HepG2 (cell line): ENCODE data around the gene SNUPN. TPM values are rescaled to one million over a fixed set of nuclear protein-coding genes. Genes with fewer than 3 reads are reported as not detected.

Source experiments
- CREB1 ChIP-seq, 2 experiments: fragments of 450-650 bp in 1 of 2; IDR thresholded peaks; 2 replicates each; pipeline ENCODE4 v1.6.1; 2016 to 2017; ENCODE audit warnings: control low read depth in 1 of 2, mild to moderate bottlenecking in 1 of 2, missing compliant biosample characterization in 1 of 2, missing genetic modification characterization in 1 of 2
- ETV5 ChIP-seq: IDR thresholded peaks from 2 replicates; pipeline ENCODE4 v1.6.1; 2018; ENCODE audit warnings: missing biosample characterization, missing genetic modification reagents, inconsistent platforms, borderline replicate concordance
- HMG20A ChIP-seq: IDR thresholded peaks from 2 replicates; pipeline ENCODE4 v1.6.1; 2016; ENCODE audit warnings: borderline replicate concordance
- HNF4A ChIP-seq: sonication (generic); formaldehyde crosslinking; IDR thresholded peaks from 2 replicates; pipeline ENCODE4 v1.4.0; 2020; ENCODE audit warnings: missing genetic modification reagents
- KAT8 ChIP-seq: IDR thresholded peaks from 2 replicates; pipeline ENCODE4 v1.6.1; 2016; ENCODE audit warnings: missing genetic modification reagents, missing compliant biosample characterization
- KLF16 ChIP-seq, 2 experiments: sonication (generic) in 1 of 2; formaldehyde crosslinking in 1 of 2; IDR thresholded peaks; 2 replicates each; pipeline versions ENCODE4 v1.6.1 to v1.8.0; 2016 to 2023; ENCODE audit warnings: missing genetic modification reagents in 2 of 2, missing compliant biosample characterization in 1 of 2
- KMT2B ChIP-seq: IDR thresholded peaks from 2 replicates; pipeline ENCODE4 v1.6.1; 2016; ENCODE audit warnings: missing genetic modification reagents, missing compliant biosample characterization
- MAFK ChIP-seq, 2 experiments: IDR thresholded peaks in 1 of 2; conservative IDR thresholded peaks in 1 of 2; 2 replicates each; pipeline ENCODE4 v1.6.1; 2011; ENCODE audit warnings: improper control_type of control experiment in 2 of 2, low read length in 2 of 2
- MIER2 ChIP-seq: IDR thresholded peaks from 2 replicates; pipeline ENCODE4 v1.6.1; 2016; ENCODE audit warnings: missing biosample characterization, missing genetic modification reagents
- PLRG1 ChIP-seq: fragments of 450-650 bp; conservative IDR thresholded peaks from 2 replicates; pipeline ENCODE4 v1.6.1; 2016
- RCOR2 ChIP-seq: IDR thresholded peaks from 2 replicates; pipeline ENCODE4 v1.6.1; 2016; ENCODE audit warnings: missing biosample characterization, missing genetic modification reagents
- RNF2 ChIP-seq: fragments of 450-650 bp; conservative IDR thresholded peaks from 2 replicates; pipeline ENCODE4 v1.6.1; 2016; ENCODE audit warnings: low read depth
- SATB2 ChIP-seq: sonication (generic); formaldehyde crosslinking; IDR thresholded peaks from 2 replicates; pipeline ENCODE4 v1.5.0; 2020; ENCODE audit warnings: missing genetic modification reagents
- SETDB1 ChIP-seq: sonication (generic); formaldehyde crosslinking; IDR thresholded peaks from 2 replicates; pipeline ENCODE4 v1.5.1; 2020; ENCODE audit warnings: missing genetic modification reagents, mild to moderate bottlenecking, borderline replicate concordance
- ZNF124 ChIP-seq: sonication (generic); formaldehyde crosslinking; IDR thresholded peaks from 2 replicates; pipeline ENCODE4 v1.4.0; 2020; ENCODE audit warnings: missing genetic modification reagents
- ZNF260 ChIP-seq: sonication (generic); formaldehyde crosslinking; IDR thresholded peaks from 2 replicates; pipeline ENCODE4 v1.4.0; 2020; ENCODE audit warnings: missing genetic modification reagents, low read depth, mild to moderate bottlenecking, borderline replicate concordance
- ZNF431 ChIP-seq: sonication (generic); formaldehyde crosslinking; IDR thresholded peaks from 2 replicates; pipeline ENCODE4 v1.9.0; 2022; ENCODE audit warnings: missing genetic modification reagents, low read depth, mild to moderate bottlenecking, borderline replicate concordance
- ZNF446 ChIP-seq: sonication (generic); formaldehyde crosslinking; IDR thresholded peaks from 2 replicates; pipeline ENCODE4 v1.5.0; 2020; ENCODE audit warnings: mild to moderate bottlenecking, missing genetic modification reagents
- ZNF615 ChIP-seq: sonication (generic); formaldehyde crosslinking; IDR thresholded peaks from 2 replicates; pipeline ENCODE4 v1.5.0; 2020; ENCODE audit warnings: mild to moderate bottlenecking, missing genetic modification reagents, borderline replicate concordance
- ZNF883 ChIP-seq: sonication (generic); formaldehyde crosslinking; IDR thresholded peaks from 2 replicates; pipeline ENCODE4 v1.5.1; 2020; ENCODE audit warnings: mild to moderate bottlenecking, missing genetic modification reagents; ENCODE audit errors: not compliant biosample characterization
- ZSCAN21 ChIP-seq: sonication (generic); formaldehyde crosslinking; IDR thresholded peaks from 2 replicates; pipeline ENCODE4 v1.8.0; 2022; ENCODE audit warnings: mild to moderate bottlenecking, missing genetic modification reagents, moderate library complexity, borderline replicate concordance
- polyA plus RNA-seq, 8 experiments: library from polyadenylated mRNA; depleted of rRNA in 3 of 8; stranded (reverse) in 7 of 8; unstranded in 1 of 8; fragments of >200 nt; fragmentation: Illumina TruSeq in 4 of 8; extraction: Trizol in 4 of 8; gene quantifications; 2 replicates each; pipeline versions ENCODE4 v1.2.1 to v1.2.3, GENCODE V29; 2011 to 2016; ENCODE audit warnings: low read depth in 4 of 8, missing spikeins in 1 of 8, mixed read lengths in 1 of 8; ENCODE audit not compliant: insufficient read depth in 1 of 8
- total RNA-seq, 5 experiments: library from RNA; depleted of rRNA; stranded (reverse); fragments of >200 nt; fragmentation: Illumina TruSeq; extraction: Trizol; gene quantifications; 2 replicates each; pipeline ENCODE4 v1.2.3, GENCODE V29; 2016; ENCODE audit warnings: low read depth in 1 of 5
- TF ChIP-seq, protein P1 (sequence below): sonication (generic); formaldehyde crosslinking; IDR thresholded peaks from 2 replicates; pipeline ENCODE4 v1.5.1; 2020; ENCODE audit warnings: missing genetic modification reagents, mild to moderate bottlenecking, borderline replicate concordance
- TF ChIP-seq, protein P2 (sequence below): sonication (generic); formaldehyde crosslinking; IDR thresholded peaks from 2 replicates; pipeline ENCODE4 v1.8.0; 2022; ENCODE audit warnings: mild to moderate bottlenecking, missing genetic modification reagents, moderate library complexity
- TF ChIP-seq, protein P3 (sequence below): sonication (generic); formaldehyde crosslinking; IDR thresholded peaks from 2 replicates; pipeline ENCODE4 v1.5.1; 2020; ENCODE audit warnings: missing genetic modification reagents, mild to moderate bottlenecking, borderline replicate concordance

Gene SNUPN
- total and polyA plus RNA-seq, 2 of the 13 experiments (the other 11 are each of a cell fraction or from before 2014, with no cell fraction given): 9.0 to 16.4 TPM

DNA sequence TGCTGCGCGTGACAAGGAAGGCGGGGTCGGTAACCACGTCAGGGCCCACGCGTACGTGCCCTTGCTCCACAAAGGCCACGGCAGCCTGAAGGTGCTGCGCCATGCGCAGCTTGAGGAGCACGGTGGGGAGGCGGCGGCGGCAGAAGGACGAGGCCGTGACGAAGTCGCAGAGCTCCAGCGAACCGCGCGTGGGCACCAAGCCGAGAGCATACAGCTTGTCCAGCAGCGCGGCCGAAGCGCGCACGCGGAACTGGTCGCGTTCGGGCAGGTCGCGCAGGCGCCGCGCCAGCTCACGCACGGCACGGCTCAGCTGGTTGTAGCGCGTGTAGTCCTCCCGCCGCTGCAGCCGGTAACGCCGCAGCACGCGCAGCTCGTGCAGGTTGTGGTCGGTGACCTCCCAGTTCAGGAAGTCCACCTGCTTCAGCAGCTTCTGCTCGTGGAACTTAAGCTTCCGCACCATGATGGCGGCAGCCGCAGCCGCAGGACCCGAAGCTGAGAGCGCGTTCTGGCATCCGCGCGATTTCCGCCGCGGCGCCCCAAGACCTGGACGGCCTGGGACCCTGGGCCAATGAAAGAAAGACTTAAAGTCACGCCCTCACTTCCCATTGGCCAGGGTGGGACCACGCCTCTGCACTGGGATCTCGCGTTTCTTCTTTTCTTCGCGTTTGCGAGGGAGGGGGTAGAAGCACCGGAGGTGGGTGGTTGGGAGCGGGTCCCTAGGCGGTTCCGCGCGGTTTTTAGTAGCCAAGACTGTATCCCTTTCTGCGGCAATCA lies 14.4 kb upstream of the SNUPN start, which contains the start of gene IMP3 (continued):
- TF ChIP-seq HNF4A (CRISPR knock-in tag) (peak; percentile 86), KMT2B (peak; percentile 55; the same call in 1 of the 2 replicates), ZSCAN21 (CRISPR knock-in tag) (peak; percentile 59; the same call in 1 of the 2 replicates), HMG20A (no peak), SETDB1 (CRISPR knock-in tag) (no peak), MAFK (conservative IDR thresholded peaks at IDR 0.05 in 1 of 2, IDR thresholded peaks at IDR 0.05 in 1 of 2; ENCODE audit: low read length in 2 of 2) (no peak), ZNF883 (CRISPR knock-in tag) (peak; percentile 92), KLF16 (CRISPR knock-in tag; IDR thresholded peaks at IDR 0.05) (peak; percentile 88 to 92; a peak in 3 of 4 replicates), CREB1 (IDR thresholded peaks at IDR 0.05) (peak; percentile 64), CREB1 (CRISPR knock-in tag; IDR thresholded peaks at IDR 0.05) (no peak; the same call in 1 of the 2 replicates), PLRG1 (no peak), KAT8 (CRISPR knock-in tag) (peak; percentile 91; the same call in 1 of the 2 replicates), MIER2 (CRISPR knock-in tag) (no peak), RNF2 (no peak; the same call in 1 of the 2 replicates), ZNF446 (CRISPR knock-in tag) (peak; percentile 59; the same call in 1 of the 2 replicates), ETV5 (CRISPR knock-in tag) (peak; percentile 85), ZNF431 (no peak), ZNF615 (CRISPR knock-in tag) (no peak; the same call in 1 of the 2 replicates), ZNF124 (CRISPR knock-in tag) (no peak), SATB2 (peak; percentile 87; the same call in 1 of the 2 replicates), RCOR2 (CRISPR knock-in tag) (no peak), ZNF260 (no peak)
- TF ChIP-seq, protein P1, sequence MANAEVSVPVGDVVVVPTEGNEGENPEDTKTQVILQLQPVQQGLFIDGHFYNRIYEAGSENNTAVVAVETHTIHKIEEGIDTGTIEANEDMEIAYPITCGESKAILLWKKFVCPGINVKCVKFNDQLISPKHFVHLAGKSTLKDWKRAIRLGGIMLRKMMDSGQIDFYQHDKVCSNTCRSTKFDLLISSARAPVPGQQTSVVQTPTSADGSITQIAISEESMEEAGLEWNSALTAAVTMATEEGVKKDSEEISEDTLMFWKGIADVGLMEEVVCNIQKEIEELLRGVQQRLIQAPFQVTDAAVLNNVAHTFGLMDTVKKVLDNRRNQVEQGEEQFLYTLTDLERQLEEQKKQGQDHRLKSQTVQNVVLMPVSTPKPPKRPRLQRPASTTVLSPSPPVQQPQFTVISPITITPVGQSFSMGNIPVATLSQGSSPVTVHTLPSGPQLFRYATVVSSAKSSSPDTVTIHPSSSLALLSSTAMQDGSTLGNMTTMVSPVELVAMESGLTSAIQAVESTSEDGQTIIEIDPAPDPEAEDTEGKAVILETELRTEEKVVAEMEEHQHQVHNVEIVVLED (CRISPR knock-in tag): peak; percentile 90
- TF ChIP-seq, protein P2, sequence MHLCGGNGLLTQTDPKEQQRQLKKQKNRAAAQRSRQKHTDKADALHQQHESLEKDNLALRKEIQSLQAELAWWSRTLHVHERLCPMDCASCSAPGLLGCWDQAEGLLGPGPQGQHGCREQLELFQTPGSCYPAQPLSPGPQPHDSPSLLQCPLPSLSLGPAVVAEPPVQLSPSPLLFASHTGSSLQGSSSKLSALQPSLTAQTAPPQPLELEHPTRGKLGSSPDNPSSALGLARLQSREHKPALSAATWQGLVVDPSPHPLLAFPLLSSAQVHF (CRISPR knock-in tag): peak; percentile 50; the same call in 1 of the 2 replicates
- TF ChIP-seq, protein P3, sequence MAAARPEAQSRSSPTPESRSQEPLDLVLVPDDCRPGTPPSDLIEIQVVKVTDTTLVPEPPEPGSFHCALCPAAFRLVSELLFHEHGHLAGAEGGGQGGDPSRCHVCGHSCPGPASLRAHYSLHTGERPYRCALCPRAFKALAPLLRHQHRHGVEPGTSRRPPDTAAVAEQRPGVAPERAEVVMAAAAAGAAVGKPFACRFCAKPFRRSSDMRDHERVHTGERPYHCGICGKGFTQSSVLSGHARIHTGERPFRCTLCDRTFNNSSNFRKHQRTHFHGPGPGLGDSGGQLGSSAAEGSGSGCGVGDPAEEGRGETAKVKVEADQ (CRISPR knock-in tag): peak; percentile 88; the same call in 1 of the 2 replicates
